Measurements from ENCODE around the gene NDUFAF2. TPM values are rescaled to one million over a fixed set of nuclear protein-coding genes. Genes with fewer than 3 reads are reported as not detected.

The NDUFAF2 gene
- total RNA-seq, 4 donors from 2014 or later, result 14.1 to 78.9 (median 31.0) TPM

- H3K9me3 ChIP-seq, result no peaks in the 10 kb centered on the region
- H3K4me3 ChIP-seq, result peak within 1 kb of the TSS; percentile 75 to 87
- peak within 1 kb of the TSS; percentile 87 to 89 for H3K27ac ChIP-seq
- H3K4me1 ChIP-seq, result no peaks in the 10 kb centered on the region
- H3K36me3 ChIP-seq, result no peaks in the 10 kb centered on the region
- TF ChIP-seq POLR2A (IDR thresholded peaks at IDR 0.05), result peak; percentile 28 to 47
- TF ChIP-seq, protein P1, sequence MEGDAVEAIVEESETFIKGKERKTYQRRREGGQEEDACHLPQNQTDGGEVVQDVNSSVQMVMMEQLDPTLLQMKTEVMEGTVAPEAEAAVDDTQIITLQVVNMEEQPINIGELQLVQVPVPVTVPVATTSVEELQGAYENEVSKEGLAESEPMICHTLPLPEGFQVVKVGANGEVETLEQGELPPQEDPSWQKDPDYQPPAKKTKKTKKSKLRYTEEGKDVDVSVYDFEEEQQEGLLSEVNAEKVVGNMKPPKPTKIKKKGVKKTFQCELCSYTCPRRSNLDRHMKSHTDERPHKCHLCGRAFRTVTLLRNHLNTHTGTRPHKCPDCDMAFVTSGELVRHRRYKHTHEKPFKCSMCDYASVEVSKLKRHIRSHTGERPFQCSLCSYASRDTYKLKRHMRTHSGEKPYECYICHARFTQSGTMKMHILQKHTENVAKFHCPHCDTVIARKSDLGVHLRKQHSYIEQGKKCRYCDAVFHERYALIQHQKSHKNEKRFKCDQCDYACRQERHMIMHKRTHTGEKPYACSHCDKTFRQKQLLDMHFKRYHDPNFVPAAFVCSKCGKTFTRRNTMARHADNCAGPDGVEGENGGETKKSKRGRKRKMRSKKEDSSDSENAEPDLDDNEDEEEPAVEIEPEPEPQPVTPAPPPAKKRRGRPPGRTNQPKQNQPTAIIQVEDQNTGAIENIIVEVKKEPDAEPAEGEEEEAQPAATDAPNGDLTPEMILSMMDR (IDR thresholded peaks at IDR 0.05), result no peak
- no peaks in the 10 kb centered on the region for H3K27me3 ChIP-seq
- peak; percentile 76 to 83 for DNase-seq
- intact Hi-C loops (cut with DNase I; ENCODE audit: low total_unique reads), result no loop called here
Measured at GRCh38 chr5:61162010-61162831, 217.2 kb downstream of the NDUFAF2 start, which contains the start of gene SMIM15. Gene SMIM15, minus strand, starts transcription at chr5:61162468. Its CDS starts 2,297 bp downstream, at chr5:61160171.

DNA sequence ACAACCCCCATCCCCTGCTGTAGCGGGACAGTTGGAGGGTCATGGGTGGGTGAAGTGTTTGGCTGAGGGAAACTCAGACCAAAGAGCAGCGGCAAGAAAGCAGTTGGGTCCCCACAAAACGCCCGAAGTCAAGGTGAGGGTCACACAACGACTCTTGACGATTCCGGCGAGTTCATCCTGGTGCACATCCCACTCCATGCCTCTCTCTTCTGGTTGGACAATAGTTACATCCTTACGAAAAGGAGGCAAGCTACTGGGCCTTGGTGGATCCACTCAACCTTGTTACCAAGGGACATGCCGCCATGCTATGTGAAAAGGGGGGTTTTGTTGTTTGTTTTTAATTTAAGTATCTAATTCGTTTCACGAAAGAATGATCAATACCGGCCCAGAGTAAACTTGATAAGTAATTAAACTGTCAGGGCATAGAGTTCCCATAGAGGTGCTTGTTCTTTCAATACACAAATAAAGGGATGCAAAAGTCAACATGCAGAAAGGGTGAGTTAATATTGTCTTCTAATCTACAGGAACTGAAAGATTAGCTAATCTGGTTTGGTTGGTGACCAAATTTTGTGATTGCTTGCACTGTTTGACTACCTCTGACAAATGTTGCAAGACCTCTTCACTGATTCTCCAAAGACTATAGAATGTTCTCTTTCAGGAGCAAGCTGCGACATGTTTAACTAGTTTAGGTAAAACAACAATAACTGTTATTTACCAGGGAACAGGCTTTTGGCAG lies 218.0 kb downstream of the NDUFAF2 start:
- TF ChIP-seq, protein P1 (IDR thresholded peaks at IDR 0.05), result no peak
- no peak for TF ChIP-seq POLR2A (IDR thresholded peaks at IDR 0.05)
- DNase-seq, result no peak
- intact Hi-C loops (cut with DNase I; ENCODE audit: low total_unique reads), result no loop called here
- no peaks in the 10 kb centered on the region for H3K9me3 ChIP-seq
- peak overlapping the region; percentile 75 to 87 for H3K4me3 ChIP-seq
- no peaks in the 10 kb centered on the region for H3K27me3 ChIP-seq
- H3K36me3 ChIP-seq, result no peaks in the 10 kb centered on the region
- H3K27ac ChIP-seq, result peak overlapping the region; percentile 87 to 89
- H3K4me1 ChIP-seq, result no peaks in the 10 kb centered on the region

DNA sequence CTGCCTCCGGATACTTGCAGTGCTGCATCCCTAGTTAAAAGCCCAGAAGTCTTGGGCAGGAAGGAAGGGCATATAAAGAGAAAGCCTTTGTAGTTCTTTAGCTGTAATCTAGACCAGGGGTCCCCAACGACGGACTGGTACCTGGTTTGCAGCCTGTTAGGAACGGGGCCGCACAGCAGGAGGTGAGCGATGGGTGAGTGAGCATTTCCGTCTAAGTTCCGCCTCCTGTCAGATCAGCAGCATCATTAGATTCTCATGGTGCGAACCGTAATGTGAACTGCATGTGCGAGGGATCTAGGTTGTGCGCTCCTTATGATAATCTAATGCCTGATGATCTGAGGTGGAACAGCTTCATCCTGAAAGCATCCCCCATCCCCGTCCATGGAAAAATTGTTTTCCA lies 218.9 kb downstream of the NDUFAF2 start:
- intact Hi-C loops (cut with DNase I; ENCODE audit: low total_unique reads), result no loop called here
- Histone ChIP-seq H3K4me3 (no peak overlapping the region), H3K36me3 (no peaks in the 10 kb centered on the region), H3K4me1 (no peaks in the 10 kb centered on the region), H3K27me3 (no peaks in the 10 kb centered on the region), H3K27ac (no peak overlapping the region), H3K9me3 (no peaks in the 10 kb centered on the region)
- no peak for DNase-seq
- no peak for TF ChIP-seq POLR2A (IDR thresholded peaks at IDR 0.05)
- TF ChIP-seq, protein P1 (IDR thresholded peaks at IDR 0.05), result no peak

DNA sequence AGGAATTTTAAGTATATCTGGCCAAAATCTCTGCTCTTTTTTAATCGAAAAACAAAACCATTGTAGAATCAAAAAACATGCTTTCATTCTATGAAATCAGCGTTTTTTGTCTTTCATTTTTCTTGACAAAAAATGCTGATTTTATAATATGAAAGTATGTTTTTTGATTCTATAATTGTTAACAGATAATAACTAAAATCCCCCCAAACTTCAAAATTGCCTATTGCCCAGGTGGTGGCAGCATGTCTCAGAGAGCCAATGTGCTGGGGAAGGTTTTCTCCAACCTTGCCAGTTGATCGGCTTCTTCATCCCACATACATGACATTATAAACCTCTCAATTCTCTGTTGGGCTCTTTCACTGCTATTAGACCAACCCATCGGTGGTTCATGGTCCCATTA lies 222.4 kb downstream of the NDUFAF2 start:
- no peak overlapping the region for H3K4me3 ChIP-seq
- no peaks in the 10 kb centered on the region for H3K27me3 ChIP-seq
- intact Hi-C loops (cut with DNase I; ENCODE audit: low total_unique reads), result no loop called here
- DNase-seq, result no peak
- no peaks in the 10 kb centered on the region for H3K4me1 ChIP-seq
- H3K27ac ChIP-seq, result no peak overlapping the region
- H3K36me3 ChIP-seq, result no peaks in the 10 kb centered on the region
- no peak for TF ChIP-seq POLR2A (IDR thresholded peaks at IDR 0.05)
- TF ChIP-seq, protein P1 (IDR thresholded peaks at IDR 0.05), result no peak
- no peaks in the 10 kb centered on the region for H3K9me3 ChIP-seq

DNA sequence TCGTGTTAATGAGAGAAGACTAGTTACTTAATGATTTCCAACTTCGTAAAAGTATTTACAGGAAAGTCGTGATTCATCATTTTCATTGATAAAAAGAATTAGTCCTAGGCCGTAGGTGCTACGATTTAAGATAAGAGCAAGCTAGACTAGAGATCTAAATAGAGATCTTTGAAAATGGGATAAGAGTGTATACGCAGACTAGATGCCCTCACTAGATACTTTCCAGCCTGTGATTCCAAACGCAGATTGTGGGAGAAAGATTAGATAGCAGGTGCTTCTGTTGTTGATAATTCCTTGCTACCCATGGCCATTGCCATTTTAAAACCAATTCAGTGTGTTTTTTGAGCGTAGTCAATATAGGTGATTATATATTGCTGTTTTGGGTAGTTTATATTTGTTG lies 223.9 kb downstream of the NDUFAF2 start:
- intact Hi-C loops (cut with DNase I; ENCODE audit: low total_unique reads), result no loop called here
- DNase-seq, result no peak
- Histone ChIP-seq H3K36me3 (no peaks in the 10 kb centered on the region), H3K27ac (no peak overlapping the region), H3K27me3 (no peaks in the 10 kb centered on the region), H3K9me3 (no peaks in the 10 kb centered on the region), H3K4me1 (no peaks in the 10 kb centered on the region), H3K4me3 (no peak overlapping the region)
- no peak for TF ChIP-seq POLR2A (IDR thresholded peaks at IDR 0.05)
- TF ChIP-seq, protein P1 (IDR thresholded peaks at IDR 0.05), result no peak

All from uterus (tissue), 4 donors.